Keratinocyte (primary cell): ENCODE data around the gene ERI3. TPM values are rescaled to one million over a fixed set of nuclear protein-coding genes. Genes with fewer than 3 reads are reported as not detected.

Experiments used
- DNase-seq: peaks from one replicate; pipeline ENCODE4 v3.0.0-alpha.2; 2011; ENCODE audit warnings: low read depth, missing footprints, low spot score
- FAIRE-seq: peaks from 2 replicates; lab custom pipeline; 2011; peaks lifted over from hg19 to GRCh38; lab: Jason Lieb, UNC
- H2AFZ ChIP-seq: 2 replicates; pipeline ENCODE4 v1.6.0; 2012; ENCODE audit warnings: low read length, control low read depth, inconsistent platforms; ENCODE audit not compliant: control insufficient read depth
- H3K27ac ChIP-seq: 2 replicates; pipeline ENCODE4 v1.5.1; 2011; ENCODE audit warnings: low read length; ENCODE audit not compliant: control insufficient read depth, insufficient read depth
- H3K27me3 ChIP-seq: 3 replicates; pipeline ENCODE4 v1.6.0; 2011; ENCODE audit warnings: low read length; ENCODE audit not compliant: control insufficient read depth, insufficient read depth; ENCODE audit errors: extremely low read depth
- H3K36me3 ChIP-seq, 2 experiments: 2 replicates in 1 of 2; 3 replicates in 1 of 2; pipeline ENCODE4 v1.5.1; 2011; ENCODE audit warnings: low read length in 2 of 2, mild to moderate bottlenecking in 1 of 2; ENCODE audit not compliant: control insufficient read depth in 2 of 2, insufficient read depth in 2 of 2; ENCODE audit errors: extremely low read depth in 1 of 2
- H3K4me1 ChIP-seq: 3 replicates; pipeline ENCODE4 v1.5.1; 2011; ENCODE audit warnings: low read length; ENCODE audit not compliant: control insufficient read depth, insufficient read depth; ENCODE audit errors: extremely low read depth
- H3K4me2 ChIP-seq: 3 replicates; pipeline ENCODE4 v1.6.0; 2011; ENCODE audit warnings: low read depth, low read length; ENCODE audit not compliant: control insufficient read depth, insufficient read depth; ENCODE audit errors: extremely low read depth
- H3K4me3 ChIP-seq, 3 experiments: fragments of 200-600 bp in 1 of 3; sonication (generic) in 1 of 3; 2 replicates in 2 of 3; 3 replicates in 1 of 3; pipeline ENCODE4 v1.5.1; 2011 to 2016; ENCODE audit warnings: low read length in 3 of 3, mild to moderate bottlenecking in 3 of 3, control low read depth in 2 of 3, inconsistent platforms in 1 of 3, low read depth in 1 of 3, mixed read lengths in 1 of 3, mixed run types in 1 of 3, moderate library complexity in 1 of 3; ENCODE audit not compliant: control insufficient read depth in 2 of 3, insufficient read depth in 2 of 3; ENCODE audit errors: extremely low read depth in 1 of 3
- H3K79me2 ChIP-seq: 2 replicates; pipeline ENCODE4 v1.6.0; 2012; ENCODE audit warnings: low read length; ENCODE audit not compliant: control insufficient read depth, insufficient read depth
- H3K9ac ChIP-seq: 3 replicates; pipeline ENCODE4 v1.6.0; 2011; ENCODE audit warnings: low read length; ENCODE audit not compliant: control insufficient read depth, insufficient read depth; ENCODE audit errors: extremely low read depth
- H3K9me1 ChIP-seq: 3 replicates; pipeline ENCODE4 v1.6.0; 2011; ENCODE audit warnings: low read length; ENCODE audit not compliant: control insufficient read depth, insufficient read depth; ENCODE audit errors: extremely low read depth
- H3K9me3 ChIP-seq: 2 replicates; pipeline ENCODE4 v1.5.1; 2012; ENCODE audit warnings: low read depth, low read length; ENCODE audit not compliant: control insufficient read depth
- H4K20me1 ChIP-seq: 3 replicates; pipeline ENCODE4 v1.6.0; 2011; ENCODE audit warnings: low read length; ENCODE audit not compliant: control insufficient read depth, insufficient read depth; ENCODE audit errors: extremely low read depth
- EZH2 ChIP-seq: IDR thresholded peaks from one replicate; pipeline ENCODE4 v1.6.1; 2012; ENCODE audit warnings: inconsistent platforms, mild to moderate bottlenecking, low read length, moderate library complexity
- dilution Hi-C: fragments of 300-500 bp; cut with MboI; formaldehyde crosslinking; loops from one replicate; pipeline ENCODE4 v1.7.0; 2020; ENCODE audit warnings: low sequenced_read_pairs; ENCODE audit not compliant: extremely low pct_ligation_motif_present
- polyA plus RNA-seq, 5 experiments: library from polyadenylated mRNA; depleted of rRNA in 3 of 5; stranded (reverse) in 3 of 5; stranded (forward) in 1 of 5; unstranded in 1 of 5; fragments of >200 nt; gene quantifications; 1 replicate in 1 of 5; 2 replicates in 3 of 5; 3 replicates in 1 of 5; pipeline versions ENCODE4 v1.2.1 to v1.2.3, GENCODE V29; 2011 to 2012; ENCODE audit warnings: missing spikeins in 2 of 5, low read depth in 1 of 5, low replicate concordance in 1 of 5
- TF ChIP-seq, protein P1 (sequence below), 3 experiments: IDR thresholded peaks in 1 of 3; conservative IDR thresholded peaks in 1 of 3; optimal IDR thresholded peaks in 1 of 3; 2 replicates in 2 of 3; 3 replicates in 1 of 3; pipeline versions ENCODE3 to v1.5.1; 2011; ENCODE audit warnings: low read length in 3 of 3, mild to moderate bottlenecking in 3 of 3, moderate library complexity in 2 of 3, control low read depth in 1 of 3, inconsistent platforms in 1 of 3; ENCODE audit not compliant: insufficient read depth in 2 of 3; ENCODE audit errors: extremely low read depth in 1 of 3

Gene ERI3
- polyA plus RNA-seq, 1 donor (not counting 4 experiments of a cell fraction or from before 2014, with no cell fraction given): 43.7 TPM

DNA sequence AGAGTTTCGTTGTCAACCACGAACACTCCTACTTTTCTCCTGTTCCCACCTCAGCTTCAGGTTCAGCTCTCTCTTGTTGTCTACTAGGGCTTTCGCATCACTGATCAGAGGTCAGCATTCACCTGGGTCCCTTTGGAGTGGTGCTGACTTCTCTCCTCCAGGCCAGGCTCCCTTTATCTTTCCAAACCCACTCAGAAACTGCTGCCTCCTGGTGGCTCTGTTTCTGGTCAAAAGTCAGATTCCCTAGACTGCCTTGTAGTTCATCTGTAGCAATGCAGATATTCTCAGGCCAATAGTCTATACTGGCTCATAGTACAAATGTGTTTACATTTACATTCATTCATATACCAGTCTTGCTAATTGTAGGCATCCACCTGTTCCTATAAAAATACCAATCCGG lies 6.4 kb upstream of the ERI3 start:
- H3K4me3 ChIP-seq: no peak overlapping the region
- H3K27ac ChIP-seq: no peak overlapping the region
- H3K9ac ChIP-seq: no peak overlapping the region
- H2AFZ ChIP-seq: no peak overlapping the region
- no peaks in the 10 kb centered on the region for H3K9me3 ChIP-seq
- H3K79me2 ChIP-seq: no peaks in the 10 kb centered on the region
- no peak overlapping the region for H3K4me2 ChIP-seq
- H3K9me1 ChIP-seq: no peaks in the 10 kb centered on the region
- peaks cover 3% of the 10 kb centered on the region for H3K4me1 ChIP-seq
- no peak for DNase-seq
- H3K27me3 ChIP-seq: peaks cover 4% of the 10 kb centered on the region
- no peaks in the 10 kb centered on the region for H4K20me1 ChIP-seq
- no peak for TF ChIP-seq EZH2
- TF ChIP-seq, protein P1, sequence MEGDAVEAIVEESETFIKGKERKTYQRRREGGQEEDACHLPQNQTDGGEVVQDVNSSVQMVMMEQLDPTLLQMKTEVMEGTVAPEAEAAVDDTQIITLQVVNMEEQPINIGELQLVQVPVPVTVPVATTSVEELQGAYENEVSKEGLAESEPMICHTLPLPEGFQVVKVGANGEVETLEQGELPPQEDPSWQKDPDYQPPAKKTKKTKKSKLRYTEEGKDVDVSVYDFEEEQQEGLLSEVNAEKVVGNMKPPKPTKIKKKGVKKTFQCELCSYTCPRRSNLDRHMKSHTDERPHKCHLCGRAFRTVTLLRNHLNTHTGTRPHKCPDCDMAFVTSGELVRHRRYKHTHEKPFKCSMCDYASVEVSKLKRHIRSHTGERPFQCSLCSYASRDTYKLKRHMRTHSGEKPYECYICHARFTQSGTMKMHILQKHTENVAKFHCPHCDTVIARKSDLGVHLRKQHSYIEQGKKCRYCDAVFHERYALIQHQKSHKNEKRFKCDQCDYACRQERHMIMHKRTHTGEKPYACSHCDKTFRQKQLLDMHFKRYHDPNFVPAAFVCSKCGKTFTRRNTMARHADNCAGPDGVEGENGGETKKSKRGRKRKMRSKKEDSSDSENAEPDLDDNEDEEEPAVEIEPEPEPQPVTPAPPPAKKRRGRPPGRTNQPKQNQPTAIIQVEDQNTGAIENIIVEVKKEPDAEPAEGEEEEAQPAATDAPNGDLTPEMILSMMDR (optimal IDR thresholded peaks at IDR 0.05 in 1 of 3, IDR thresholded peaks at IDR 0.05 in 1 of 3, conservative IDR thresholded peaks at IDR 0.05 in 1 of 3; ENCODE audit: extremely low read depth in 1 of 3, insufficient read depth in 2 of 3, low read length in 3 of 3): peak; percentile 6 to 33 (median 11)
- FAIRE-seq: no peak
- no peaks in the 10 kb centered on the region for H3K36me3 ChIP-seq
- dilution Hi-C loops: no loop called here

DNA sequence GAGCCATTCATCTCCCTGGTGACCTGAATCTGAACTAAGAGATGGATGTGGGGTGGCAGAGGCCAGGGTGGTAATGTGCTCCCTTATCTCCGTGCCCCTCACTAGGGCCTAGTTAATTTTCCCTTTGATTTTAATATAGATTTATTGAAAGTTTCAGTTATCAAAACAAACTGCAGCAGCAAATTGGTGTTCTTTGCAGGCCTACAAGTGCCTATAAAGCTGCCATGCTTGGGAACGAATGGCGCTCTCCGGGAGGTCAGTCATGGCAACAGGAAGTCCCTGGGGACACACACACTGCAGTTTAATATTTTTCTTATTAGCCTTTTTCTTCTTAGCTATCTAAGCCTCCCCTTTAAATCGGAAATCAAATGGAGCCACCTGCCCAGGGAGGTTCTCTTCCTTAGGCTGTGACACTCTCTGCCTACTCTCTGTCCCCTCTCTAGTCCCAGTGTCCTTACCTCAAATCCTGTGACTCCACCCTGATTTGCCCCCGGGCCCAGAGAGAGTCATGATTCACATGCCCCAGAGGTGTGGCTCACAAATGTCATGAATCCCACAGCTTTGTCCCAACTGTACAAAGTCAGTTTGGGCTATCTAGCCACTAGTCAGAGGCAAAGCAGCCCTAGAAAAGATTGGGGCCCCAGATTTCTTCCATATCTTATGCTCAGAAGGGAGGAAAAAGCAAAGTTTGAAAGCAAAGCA lies 4.3 kb upstream of the ERI3 start:
- H3K9me1 ChIP-seq: no peaks in the 10 kb centered on the region
- DNase-seq (no peak), FAIRE-seq (no peak)
- no peak overlapping the region for H2AFZ ChIP-seq
- TF ChIP-seq, protein P1 (optimal IDR thresholded peaks at IDR 0.05 in 1 of 3, IDR thresholded peaks at IDR 0.05 in 1 of 3, conservative IDR thresholded peaks at IDR 0.05 in 1 of 3; ENCODE audit: extremely low read depth in 1 of 3, insufficient read depth in 2 of 3, low read length in 3 of 3): no peak
- TF ChIP-seq EZH2: no peak
- dilution Hi-C loops: no loop called here
- peaks cover 5% of the 10 kb centered on the region for H3K79me2 ChIP-seq
- no peak overlapping the region for H3K4me2 ChIP-seq
- H3K9ac ChIP-seq: no peak overlapping the region
- no peaks in the 10 kb centered on the region for H4K20me1 ChIP-seq
- H3K27me3 ChIP-seq: no peaks in the 10 kb centered on the region
- H3K4me3 ChIP-seq: no peak overlapping the region
- peaks cover 9% of the 10 kb centered on the region for H3K4me1 ChIP-seq
- H3K36me3 ChIP-seq: no peaks in the 10 kb centered on the region
- H3K9me3 ChIP-seq: no peaks in the 10 kb centered on the region
- no peak overlapping the region for H3K27ac ChIP-seq
